Caco-2 (cell line): Measurements from ENCODE around the gene GPRASP2. TPM values are rescaled to one million over a fixed set of nuclear protein-coding genes. Genes with fewer than 3 reads are reported as not detected.

Experiments
- BruUV-seq: library from RNA; stranded (reverse); fragments of 400-500 nt; replicated peaks from 2 replicates; lab custom pipeline; 2021; lab: Mats Ljungman, UMichigan
- CTCF ChIA-PET: fragments of 300-600 bp; sonication (Branson Sonifier 250); formaldehyde crosslinking; loops from one replicate; lab custom pipeline; 2022; ENCODE audit warnings: antibody characterized with exemption; lab: Charles Lee
- POLR2A ChIA-PET: fragments of 300-600 bp; sonication (Branson Sonifier 250); formaldehyde crosslinking; loops from one replicate; lab custom pipeline; 2022; ENCODE audit warnings: antibody characterized with exemption; lab: Charles Lee
- DNase-seq, 2 experiments: peaks; one replicate each; pipeline versions ENCODE4 v3.0.0 to v3.0.0-alpha.2; 2020 to 2022
- H3K27me3 ChIP-seq: replicated peaks from 2 replicates; pipeline ENCODE4 v1.6.0; 2011; ENCODE audit warnings: low read length; ENCODE audit not compliant: control insufficient read depth, insufficient read depth
- H3K36me3 ChIP-seq: 2 replicates; pipeline ENCODE4 v1.5.1; 2011; ENCODE audit warnings: low read length; ENCODE audit not compliant: control insufficient read depth, insufficient read depth
- H3K4me1 ChIP-seq: fragments of 250-450 bp; sonication (Bioruptor Pico); 2 replicates; pipeline ENCODE4 v1.5.1; 2020; ENCODE audit warnings: mild to moderate bottlenecking
- H3K4me3 ChIP-seq: 2 replicates; pipeline ENCODE4 v1.5.1; 2011; ENCODE audit warnings: low read depth, mild to moderate bottlenecking, control low read depth, low read length
- H3K9me3 ChIP-seq: fragments of 250-450 bp; sonication (Bioruptor Pico); 2 replicates; pipeline ENCODE4 v1.5.1; 2020; ENCODE audit warnings: mild to moderate bottlenecking, moderate library complexity
- H3K27ac Mint-ChIP-seq: one replicate; pipeline ENCODE4 v1.8.0; 2022; ENCODE audit warnings: mixed read lengths; ENCODE audit not compliant: unreplicated experiment
- H3K27me3 Mint-ChIP-seq: one replicate; pipeline ENCODE4 v1.8.0; 2022; ENCODE audit warnings: mixed read lengths; ENCODE audit not compliant: insufficient read depth, unreplicated experiment
- H3K36me3 Mint-ChIP-seq: one replicate; pipeline ENCODE4 v1.8.0; 2022; ENCODE audit warnings: mild to moderate bottlenecking, mixed read lengths; ENCODE audit not compliant: insufficient read depth, unreplicated experiment
- H3K4me1 Mint-ChIP-seq: one replicate; pipeline ENCODE4 v1.8.0; 2022; ENCODE audit warnings: low read depth, mixed read lengths; ENCODE audit not compliant: unreplicated experiment
- H3K4me3 Mint-ChIP-seq: one replicate; pipeline ENCODE4 v1.8.0; 2022; ENCODE audit warnings: mild to moderate bottlenecking, moderate library complexity, mixed read lengths; ENCODE audit not compliant: unreplicated experiment
- H3K9me3 Mint-ChIP-seq: one replicate; pipeline ENCODE4 v1.8.0; 2022; ENCODE audit warnings: mixed read lengths; ENCODE audit not compliant: unreplicated experiment
- intact Hi-C: fragments of 100-400 bp; cut with micrococcal nuclease; formaldehyde crosslinking; loops from one replicate; pipeline ENCODE4 v1.10.0; 2022; ENCODE audit not compliant: unreplicated experiment
- total RNA-seq: library from RNA; stranded (reverse); gene quantifications from 2 replicates; pipeline ENCODE4 v1.2.3, GENCODE V29; 2022
- TF ChIP-seq, protein P1 (sequence below), 2 experiments: fragments of 200-600 bp in 1 of 2; IDR thresholded peaks; 1 replicate in 1 of 2; 2 replicates in 1 of 2; pipeline versions ENCODE4 v1.5.1 to v1.8.0; 2011 to 2022; ENCODE audit warnings: antibody characterized with exemption in 1 of 2, control low read depth in 1 of 2, inconsistent platforms in 1 of 2, low read depth in 1 of 2, low read length in 1 of 2, mild to moderate bottlenecking in 1 of 2, moderate library complexity in 1 of 2; ENCODE audit not compliant: insufficient read depth in 1 of 2, severe bottlenecking in 1 of 2, unreplicated experiment in 1 of 2

GPRASP2 gene
- total RNA-seq, 1 experiment from 2014 or later, result 2.7 TPM

DNA sequence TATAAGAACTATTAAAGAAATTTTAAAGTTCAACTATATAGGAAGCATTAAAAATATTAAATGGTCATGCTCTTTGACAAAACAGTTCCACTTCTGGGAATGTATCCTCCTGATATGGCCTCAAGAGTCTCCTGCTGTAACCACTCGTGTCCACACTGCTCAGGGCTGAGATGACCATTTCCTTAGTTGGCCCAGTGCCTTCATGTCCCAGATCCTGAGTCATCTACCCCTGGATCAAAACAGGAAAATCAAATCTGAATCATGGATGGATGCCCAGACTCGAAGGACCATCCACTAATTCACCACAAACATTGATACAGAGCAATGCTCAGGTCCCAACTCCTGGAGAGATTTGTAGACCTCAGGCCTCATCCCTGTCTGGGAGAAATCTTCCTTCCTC lies 53.0 kb downstream of the GPRASP2 start:
- DNase-seq, result no peak
- CTCF ChIA-PET, result no interaction called here
- H3K4me1 ChIP-seq, result no peaks in the 10 kb centered on the region
- Mint-ChIP-seq H3K4me1 (no peaks in the 10 kb centered on the region), H3K27me3 (no peaks in the 10 kb centered on the region), H3K36me3 (peaks cover 7% of the 10 kb centered on the region), H3K27ac (no peak overlapping the region), H3K9me3 (no peaks in the 10 kb centered on the region), H3K4me3 (no peak overlapping the region)
- no peak overlapping the region for H3K4me3 ChIP-seq
- no peaks in the 10 kb centered on the region for H3K36me3 ChIP-seq
- POLR2A ChIA-PET, result no interaction called here
- TF ChIP-seq, protein P1, sequence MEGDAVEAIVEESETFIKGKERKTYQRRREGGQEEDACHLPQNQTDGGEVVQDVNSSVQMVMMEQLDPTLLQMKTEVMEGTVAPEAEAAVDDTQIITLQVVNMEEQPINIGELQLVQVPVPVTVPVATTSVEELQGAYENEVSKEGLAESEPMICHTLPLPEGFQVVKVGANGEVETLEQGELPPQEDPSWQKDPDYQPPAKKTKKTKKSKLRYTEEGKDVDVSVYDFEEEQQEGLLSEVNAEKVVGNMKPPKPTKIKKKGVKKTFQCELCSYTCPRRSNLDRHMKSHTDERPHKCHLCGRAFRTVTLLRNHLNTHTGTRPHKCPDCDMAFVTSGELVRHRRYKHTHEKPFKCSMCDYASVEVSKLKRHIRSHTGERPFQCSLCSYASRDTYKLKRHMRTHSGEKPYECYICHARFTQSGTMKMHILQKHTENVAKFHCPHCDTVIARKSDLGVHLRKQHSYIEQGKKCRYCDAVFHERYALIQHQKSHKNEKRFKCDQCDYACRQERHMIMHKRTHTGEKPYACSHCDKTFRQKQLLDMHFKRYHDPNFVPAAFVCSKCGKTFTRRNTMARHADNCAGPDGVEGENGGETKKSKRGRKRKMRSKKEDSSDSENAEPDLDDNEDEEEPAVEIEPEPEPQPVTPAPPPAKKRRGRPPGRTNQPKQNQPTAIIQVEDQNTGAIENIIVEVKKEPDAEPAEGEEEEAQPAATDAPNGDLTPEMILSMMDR (IDR thresholded peaks at IDR 0.05; ENCODE audit: insufficient read depth in 1 of 2, low read depth in 1 of 2, low read length in 1 of 2, severe bottlenecking in 1 of 2, unreplicated experiment in 1 of 2), result no peak
- no peaks in the 10 kb centered on the region for H3K27me3 ChIP-seq
- no peaks in the 10 kb centered on the region for H3K9me3 ChIP-seq
- intact Hi-C loops, result no loop called here
- BruUV-seq, result no TSS peak

DNA sequence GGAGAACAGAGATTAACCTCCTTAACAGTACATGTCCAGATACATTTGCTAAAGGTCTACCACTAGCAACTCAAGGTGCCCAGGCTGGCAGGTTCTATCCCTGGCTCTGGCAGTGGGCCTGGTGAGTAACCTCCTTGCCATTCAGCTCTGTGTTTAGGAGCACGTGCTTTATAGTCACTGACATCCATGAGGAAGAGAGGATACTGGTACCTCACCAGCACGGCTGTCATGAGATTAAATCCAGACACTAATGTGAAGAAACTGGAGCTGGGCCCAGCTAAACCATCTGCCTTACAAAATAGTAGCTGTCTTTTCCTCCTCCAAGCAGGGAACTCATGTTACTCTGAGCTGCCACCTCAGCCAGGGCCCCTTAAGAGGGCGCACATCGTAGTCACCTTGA lies 53.6 kb downstream of the GPRASP2 start:
- no peaks in the 10 kb centered on the region for H3K27me3 Mint-ChIP-seq
- H3K9me3 Mint-ChIP-seq, result no peaks in the 10 kb centered on the region
- H3K4me1 Mint-ChIP-seq, result no peaks in the 10 kb centered on the region
- Histone ChIP-seq H3K9me3 (no peaks in the 10 kb centered on the region), H3K27me3 (no peaks in the 10 kb centered on the region), H3K36me3 (no peaks in the 10 kb centered on the region), H3K4me1 (no peaks in the 10 kb centered on the region), H3K4me3 (no peak overlapping the region)
- no peak for DNase-seq
- POLR2A ChIA-PET, result no interaction called here
- TF ChIP-seq, protein P1 (IDR thresholded peaks at IDR 0.05; ENCODE audit: insufficient read depth in 1 of 2, low read depth in 1 of 2, low read length in 1 of 2, severe bottlenecking in 1 of 2, unreplicated experiment in 1 of 2), result no peak
- intact Hi-C loops, result no loop called here
- no TSS peak for BruUV-seq
- CTCF ChIA-PET, result no interaction called here
- H3K27ac Mint-ChIP-seq, result no peak overlapping the region
- H3K36me3 Mint-ChIP-seq, result peaks cover 7% of the 10 kb centered on the region
- H3K4me3 Mint-ChIP-seq, result no peak overlapping the region

DNA sequence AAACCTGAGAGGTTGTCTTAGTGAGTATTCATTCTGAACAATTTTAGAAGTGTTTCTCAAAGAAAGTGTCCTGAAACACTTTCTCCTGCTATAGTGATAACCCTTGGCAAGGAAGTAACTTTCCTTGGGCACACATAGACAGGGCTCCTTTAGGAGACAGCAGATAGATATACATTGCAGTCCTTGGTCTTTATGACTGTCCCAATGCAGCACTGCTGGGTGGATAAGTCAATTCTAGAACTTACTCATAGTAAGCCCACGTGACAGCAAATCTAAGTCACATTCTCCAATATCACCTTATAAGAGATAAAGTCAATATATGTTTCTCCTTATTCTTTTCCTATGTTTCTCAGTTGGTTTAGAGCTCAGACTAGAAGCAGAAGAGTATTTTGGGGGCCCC lies 55.0 kb downstream of the GPRASP2 start:
- no peaks in the 10 kb centered on the region for H3K36me3 ChIP-seq
- H3K4me3 ChIP-seq, result no peak overlapping the region
- H3K4me1 ChIP-seq, result no peaks in the 10 kb centered on the region
- H3K27me3 Mint-ChIP-seq, result no peaks in the 10 kb centered on the region
- intact Hi-C loops, result no loop called here
- H3K4me1 Mint-ChIP-seq, result no peaks in the 10 kb centered on the region
- BruUV-seq, result no TSS peak
- no peak for DNase-seq
- H3K9me3 ChIP-seq, result no peaks in the 10 kb centered on the region
- H3K36me3 Mint-ChIP-seq, result peaks cover 7% of the 10 kb centered on the region
- peak overlapping the region; percentile 37 for H3K4me3 Mint-ChIP-seq
- TF ChIP-seq, protein P1 (IDR thresholded peaks at IDR 0.05; ENCODE audit: insufficient read depth in 1 of 2, low read depth in 1 of 2, low read length in 1 of 2, severe bottlenecking in 1 of 2, unreplicated experiment in 1 of 2), result no peak
- POLR2A ChIA-PET, result no interaction called here
- peak overlapping the region; percentile 99 for H3K27ac Mint-ChIP-seq
- no peaks in the 10 kb centered on the region for H3K9me3 Mint-ChIP-seq
- H3K27me3 ChIP-seq, result no peaks in the 10 kb centered on the region
- CTCF ChIA-PET, result no interaction called here

Other genes starting within 250 kb of the GPRASP2 start
- not detected in 2 replicates for gene TCP11X2, start 240.6 kb upstream of the GPRASP2 start, total RNA-seq
- not detected in 2 replicates for gene TMSB15A, start 195.7 kb upstream of the GPRASP2 start, total RNA-seq
- gene ARMCX5, start 112.9 kb upstream of the GPRASP2 start, total RNA-seq, result 11.5 and 12.0 TPM in 2 replicates
- gene GPRASP1, start 61.0 kb upstream of the GPRASP2 start, total RNA-seq, result 1.2 and 2.4 TPM in 2 replicates
- gene GPRASP3, start 8.3 kb downstream of the GPRASP2 start, total RNA-seq, result 2.6 and 2.8 TPM in 2 replicates
- gene RAB40AL, start 224.8 kb downstream of the GPRASP2 start, total RNA-seq, result 0.39 and 0.95 TPM in 2 replicates